Ecto neural progenitor cell (in vitro differentiated cells): ENCODE measurements around the gene ACTL7A.
"Not testable (repeated sequence)": the region's sequence is repeated elsewhere in the genome, so short reads cannot be mapped to it uniquely, and the experiment has no call there.

Source experiments
- DNase-seq: peaks from one replicate; pipeline ENCODE4 v3.0.0-alpha.2; 2018; ENCODE audit warnings: low spot score

ACTL7A gene

GRCh38 chr9:108848296-108848695 is 13.8 kb upstream of the ACTL7A start:
- not testable (repeated sequence) for DNase-seq

GRCh38 chr9:108850293-108850897 is 11.7 kb upstream of the ACTL7A start:
- no peak for DNase-seq

GRCh38 chr9:108851138-108851537 is 10.9 kb upstream of the ACTL7A start:
- DNase-seq: no peak

- no peak for DNase-seq
Observed at GRCh38 chr9:108852079-108852478, 10.0 kb upstream of the ACTL7A start.

GRCh38 chr9:108854094-108854493 is 8.0 kb upstream of the ACTL7A start:
- DNase-seq: no peak

- DNase-seq: no peak
Observed at GRCh38 chr9:108854641-108855528, 7.2 kb upstream of the ACTL7A start.

- no peak for DNase-seq
Observed at GRCh38 chr9:108855529-108855886, 6.6 kb upstream of the ACTL7A start.

- no peak for DNase-seq
Observed at GRCh38 chr9:108855888-108856287, 6.2 kb upstream of the ACTL7A start, which contains the start of gene ACTL7B. Gene ACTL7B (minus strand): TSS chr9:108855986. CDS start chr9:108855930, 56 bp downstream.

GRCh38 chr9:108857572-108857971 is 4.5 kb upstream of the ACTL7A start:
- DNase-seq: no peak

GRCh38 chr9:108859459-108860114 is 2.5 kb upstream of the ACTL7A start:
- DNase-seq: no peak

GRCh38 chr9:108860354-108860753 is 1.7 kb upstream of the ACTL7A start:
- no peak for DNase-seq

- no peak for DNase-seq
Observed at GRCh38 chr9:108860764-108861163, 1.3 kb upstream of the ACTL7A start.

GRCh38 chr9:108861464-108861863 is 602 bp upstream of the ACTL7A start:
- no peak for DNase-seq

GRCh38 chr9:108863891-108864290 is 1.8 kb downstream of the ACTL7A start:
- DNase-seq: no peak

GRCh38 chr9:108864446-108864845 is 2.4 kb downstream of the ACTL7A start:
- no peak for DNase-seq

GRCh38 chr9:108865037-108865436 is 3.0 kb downstream of the ACTL7A start:
- DNase-seq: no peak

- no peak for DNase-seq
Observed at GRCh38 chr9:108866001-108866420, 3.9 kb downstream of the ACTL7A start.

- no peak for DNase-seq
Observed at GRCh38 chr9:108867116-108867515, 5.0 kb downstream of the ACTL7A start.

GRCh38 chr9:108867829-108868228 is 5.8 kb downstream of the ACTL7A start:
- DNase-seq: no peak

- DNase-seq: no peak
Observed at GRCh38 chr9:108869092-108869725, 7.1 kb downstream of the ACTL7A start.

GRCh38 chr9:108874058-108874788 is 12.2 kb downstream of the ACTL7A start:
- no peak for DNase-seq

GRCh38 chr9:108876425-108876824 is 14.4 kb downstream of the ACTL7A start:
- DNase-seq: no peak
